Activated CD4-positive, CD25-positive, alpha-beta regulatory T cell (primary cell): ENCODE data around the gene EPHA6.
A peak's percentile ranks its signal among the peaks of the same experiment; 100 is the strongest.

ENCODE experiments used
- DNase-seq, 4 experiments: peaks; one replicate each; lab custom pipeline; 2025; lab: John Stamatoyannopoulos, UW

EPHA6 gene

GRCh38 chr3:97706226-97706625, 891.8 kb downstream of the EPHA6 start:
- no peak for DNase-seq

GRCh38 chr3:97711654-97712053, 897.3 kb downstream of the EPHA6 start:
- no peak for DNase-seq

DNA sequence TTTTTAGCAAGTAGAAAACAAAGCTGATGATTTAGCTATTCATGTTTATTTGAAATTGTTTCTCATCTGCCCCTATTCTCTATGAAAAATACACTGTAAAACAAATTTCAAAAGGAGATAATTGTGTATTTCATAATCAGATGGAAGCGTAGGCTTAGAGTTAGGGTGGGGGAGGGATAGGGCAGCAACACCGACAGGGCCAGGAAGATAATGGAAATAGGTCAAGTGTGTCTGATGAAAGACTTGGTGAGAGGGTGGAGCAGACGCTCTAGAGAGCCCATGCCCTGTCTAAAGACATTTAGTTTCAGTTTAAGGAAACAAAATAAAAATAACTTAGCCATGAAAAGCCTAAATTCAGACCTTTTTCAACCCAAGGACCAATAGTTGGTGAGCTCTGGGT, 898.5 kb downstream of the EPHA6 start:
- DNase-seq = no peak

DNA sequence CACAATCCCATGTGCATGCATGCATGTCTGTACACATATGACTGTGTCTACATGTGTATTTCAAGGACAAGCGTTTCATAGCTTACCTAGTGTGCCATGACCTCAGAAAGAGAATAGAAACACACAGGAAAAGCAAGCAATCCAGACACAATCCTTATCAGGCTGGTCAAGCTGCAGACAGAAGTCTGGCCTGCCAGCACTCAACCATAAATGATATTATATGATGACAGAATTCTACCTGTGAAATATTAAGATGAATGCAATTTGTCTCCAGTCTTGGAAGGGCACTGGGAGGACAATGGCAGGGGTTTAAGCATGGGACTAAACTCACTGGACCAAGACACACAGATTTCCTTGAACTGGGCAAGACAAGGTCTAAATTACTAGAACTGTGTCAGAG, 899.2 kb downstream of the EPHA6 start:
- DNase-seq = no peak

- peak; percentile 4 to 23 (median 14) for DNase-seq
These were observed 904.9 kb downstream of the EPHA6 start for GRCh38 chr3:97719156-97719821.

- DNase-seq = no peak
These were observed 906.0 kb downstream of the EPHA6 start for GRCh38 chr3:97720417-97720816.

GRCh38 chr3:97721446-97721845, 907.1 kb downstream of the EPHA6 start:
- DNase-seq = no peak

DNA sequence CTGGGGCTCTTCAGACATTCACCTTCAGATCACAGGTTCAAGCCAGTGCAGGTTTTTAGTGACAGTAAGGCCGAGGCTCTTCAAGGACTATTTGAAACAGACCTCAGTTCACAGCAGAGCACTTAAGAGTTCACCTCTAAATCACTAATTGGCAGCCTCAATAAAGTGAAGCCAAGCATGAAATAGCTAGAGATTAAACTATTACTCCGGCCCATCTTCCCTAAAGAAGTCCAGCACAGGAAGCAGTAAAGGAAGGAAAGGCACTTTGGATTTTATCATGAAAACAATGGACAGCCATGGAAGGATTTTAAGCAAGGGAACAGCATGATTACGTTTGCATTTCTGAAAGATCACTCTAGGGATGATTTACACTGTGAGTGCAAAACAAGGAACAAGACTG, 922.5 kb downstream of the EPHA6 start:
- DNase-seq = no peak

DNA sequence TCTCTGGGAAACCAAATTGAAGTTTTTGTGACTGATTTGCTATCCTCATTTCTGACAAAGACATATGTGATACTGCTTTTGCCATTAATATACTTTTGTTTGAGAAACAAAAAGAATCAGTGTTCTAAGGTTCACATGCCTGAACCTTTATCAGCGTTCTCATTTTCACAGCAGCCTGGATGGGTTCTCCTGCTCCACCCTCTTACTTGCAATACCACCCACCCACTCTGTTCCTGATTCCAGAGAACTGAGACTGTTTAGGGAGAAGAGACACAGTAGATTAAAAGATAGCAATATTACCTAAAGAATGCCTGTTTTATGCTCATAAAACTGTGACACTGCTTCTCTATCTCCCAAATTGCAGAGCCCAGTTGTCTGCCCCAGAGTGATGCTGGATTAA, 924.4 kb downstream of the EPHA6 start:
- no peak for DNase-seq

- DNase-seq = no peak
These were observed 927.6 kb downstream of the EPHA6 start for GRCh38 chr3:97742036-97742435.

- DNase-seq = no peak
These were observed 929.9 kb downstream of the EPHA6 start for GRCh38 chr3:97744289-97744688.

GRCh38 chr3:97763586-97764406, 949.4 kb downstream of the EPHA6 start:
- DNase-seq = no peak

- DNase-seq = peak; percentile 30 to 70 (median 52)
These were observed 950.2 kb downstream of the EPHA6 start, which contains the start of gene ARL6 for GRCh38 chr3:97764407-97765238. TSS of gene ARL6 (plus strand) at chr3:97764758. CDS start at chr3:97768108, 3,350 bp downstream.

DNA sequence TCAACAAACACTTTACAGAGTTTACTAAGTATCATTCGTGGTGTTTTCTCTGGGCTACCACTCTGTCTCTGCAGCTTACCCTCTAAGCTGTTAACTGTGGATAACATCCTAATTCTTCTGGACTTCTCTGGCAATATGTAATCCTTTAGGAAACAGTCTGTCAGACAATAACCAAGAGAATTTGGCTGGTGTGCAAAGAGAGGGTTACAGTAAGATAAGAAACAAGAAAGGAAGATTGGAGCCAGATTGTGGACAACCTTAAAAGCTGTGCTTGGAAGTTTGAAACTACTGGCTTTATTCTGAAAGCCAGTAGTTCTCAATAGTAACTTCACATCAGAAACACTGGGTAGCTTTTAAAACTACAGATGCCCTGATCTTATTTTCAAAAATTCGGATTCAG, 950.9 kb downstream of the EPHA6 start:
- no peak for DNase-seq

DNA sequence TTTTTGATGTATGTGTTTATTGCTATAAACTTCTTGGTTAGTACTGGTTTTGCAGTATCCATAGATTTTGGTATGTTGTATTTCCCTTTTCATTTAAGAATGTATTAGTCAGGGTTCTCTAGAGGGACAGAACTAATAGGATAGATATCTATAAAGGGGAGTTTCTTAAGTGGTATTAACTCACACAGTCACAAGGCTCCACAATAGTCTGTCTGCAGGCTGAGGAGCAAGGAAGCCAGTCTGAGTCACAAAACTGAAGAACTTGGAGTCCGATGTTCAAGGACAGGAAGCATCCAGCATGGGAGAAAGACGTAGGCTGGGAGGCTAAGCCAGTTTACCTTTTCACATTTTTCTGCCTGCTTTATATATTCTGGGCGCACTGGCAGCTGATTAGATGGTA, 958.5 kb downstream of the EPHA6 start:
- no peak for DNase-seq

- no peak for DNase-seq
These were observed 963.8 kb downstream of the EPHA6 start for GRCh38 chr3:97778152-97778551.

- DNase-seq = no peak
These were observed 979.1 kb downstream of the EPHA6 start for GRCh38 chr3:97793420-97794019.

DNA sequence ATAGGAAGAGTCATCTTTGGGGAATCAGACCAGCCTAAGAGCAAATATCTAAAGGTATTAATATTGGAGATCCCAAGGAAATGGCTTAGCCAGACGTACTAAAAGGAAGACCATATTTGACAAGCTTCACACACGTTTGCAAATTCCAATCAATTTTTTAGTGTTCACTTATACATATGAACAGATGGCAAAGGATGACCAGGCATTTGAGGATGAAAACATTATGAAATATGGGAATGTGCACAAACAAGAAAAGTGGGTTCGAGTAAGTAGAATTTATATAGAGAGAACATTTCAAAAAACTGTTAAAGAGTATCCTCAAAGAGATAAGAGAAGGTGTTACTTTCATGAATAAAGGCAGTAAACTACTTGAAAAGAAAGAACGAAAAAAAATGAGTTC, 981.6 kb downstream of the EPHA6 start:
- DNase-seq = no peak
